ENCODE measurements around the gene CHIA.

CHIA gene

DNA sequence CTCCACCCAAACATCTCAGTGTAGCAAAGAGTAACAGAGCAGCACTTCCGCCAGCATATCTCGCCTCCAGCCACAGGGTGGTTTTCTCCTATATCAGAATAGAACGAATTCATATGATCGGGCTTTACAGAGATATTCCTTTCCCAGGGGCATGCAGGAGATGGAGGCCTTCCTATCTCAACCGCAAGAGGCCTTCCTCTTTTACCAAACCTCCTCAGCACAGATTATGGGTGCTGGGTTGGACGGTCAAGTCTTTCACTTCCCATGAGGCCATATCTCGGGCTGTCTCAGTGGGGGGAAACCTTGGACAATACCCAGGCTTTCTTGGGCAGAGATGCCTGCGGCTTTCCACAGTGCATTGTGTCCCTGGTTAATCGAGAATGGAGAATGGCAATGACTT, 71.1 kb downstream of the CHIA start:
- H3K4me3 ChIP-seq (ENCODE audit: low read depth, low read length): no peak overlapping the region
- TF ChIP-seq, protein P1, sequence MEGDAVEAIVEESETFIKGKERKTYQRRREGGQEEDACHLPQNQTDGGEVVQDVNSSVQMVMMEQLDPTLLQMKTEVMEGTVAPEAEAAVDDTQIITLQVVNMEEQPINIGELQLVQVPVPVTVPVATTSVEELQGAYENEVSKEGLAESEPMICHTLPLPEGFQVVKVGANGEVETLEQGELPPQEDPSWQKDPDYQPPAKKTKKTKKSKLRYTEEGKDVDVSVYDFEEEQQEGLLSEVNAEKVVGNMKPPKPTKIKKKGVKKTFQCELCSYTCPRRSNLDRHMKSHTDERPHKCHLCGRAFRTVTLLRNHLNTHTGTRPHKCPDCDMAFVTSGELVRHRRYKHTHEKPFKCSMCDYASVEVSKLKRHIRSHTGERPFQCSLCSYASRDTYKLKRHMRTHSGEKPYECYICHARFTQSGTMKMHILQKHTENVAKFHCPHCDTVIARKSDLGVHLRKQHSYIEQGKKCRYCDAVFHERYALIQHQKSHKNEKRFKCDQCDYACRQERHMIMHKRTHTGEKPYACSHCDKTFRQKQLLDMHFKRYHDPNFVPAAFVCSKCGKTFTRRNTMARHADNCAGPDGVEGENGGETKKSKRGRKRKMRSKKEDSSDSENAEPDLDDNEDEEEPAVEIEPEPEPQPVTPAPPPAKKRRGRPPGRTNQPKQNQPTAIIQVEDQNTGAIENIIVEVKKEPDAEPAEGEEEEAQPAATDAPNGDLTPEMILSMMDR (IDR thresholded peaks at IDR 0.05; ENCODE audit: borderline replicate concordance, insufficient read depth, low read depth, low read length): no peak

DNA sequence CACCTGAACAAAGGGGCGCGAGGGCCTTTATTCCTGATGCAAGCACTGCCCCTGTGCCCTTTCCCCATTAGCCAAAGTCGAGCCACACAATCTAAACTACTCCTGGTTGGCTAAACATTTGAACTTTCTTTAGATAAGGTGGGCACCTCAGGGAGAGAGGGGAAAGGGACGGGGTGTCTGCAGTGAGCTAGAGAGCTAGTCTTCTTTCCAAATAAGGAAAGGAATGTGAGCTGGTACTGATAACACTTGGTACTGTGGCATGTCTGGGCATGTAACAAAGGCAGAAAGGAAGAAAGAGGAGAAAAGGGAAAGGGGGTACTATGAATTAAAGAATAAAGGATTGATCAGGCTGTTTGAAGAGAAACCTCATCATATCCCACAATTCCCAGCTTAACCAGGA, 74.0 kb downstream of the CHIA start:
- no peak overlapping the region for H3K4me3 ChIP-seq (ENCODE audit: low read depth, low read length)
- TF ChIP-seq, protein P1 (IDR thresholded peaks at IDR 0.05; ENCODE audit: borderline replicate concordance, insufficient read depth, low read depth, low read length): no peak

DNA sequence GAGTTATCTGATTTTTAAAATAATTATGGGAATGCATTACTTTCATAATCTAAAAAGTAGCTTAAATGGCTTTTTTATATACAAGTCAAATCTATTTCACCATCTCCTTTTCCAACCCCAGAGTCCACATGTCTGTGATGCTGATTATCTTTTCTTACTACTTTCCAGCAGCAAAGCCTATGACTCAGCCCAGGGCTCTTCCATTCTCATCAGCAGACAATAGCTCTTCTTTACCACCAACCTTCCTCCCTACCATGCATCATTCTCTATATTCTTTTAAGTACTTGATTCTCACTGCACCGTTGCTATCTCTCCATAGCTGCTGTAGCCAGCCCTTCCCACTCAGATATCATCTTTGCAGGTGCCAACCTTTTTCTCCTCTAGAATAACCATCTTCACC, 75.6 kb downstream of the CHIA start:
- H3K4me3 ChIP-seq (ENCODE audit: low read depth, low read length): no peak overlapping the region
- TF ChIP-seq, protein P1 (IDR thresholded peaks at IDR 0.05; ENCODE audit: borderline replicate concordance, insufficient read depth, low read depth, low read length): no peak

DNA sequence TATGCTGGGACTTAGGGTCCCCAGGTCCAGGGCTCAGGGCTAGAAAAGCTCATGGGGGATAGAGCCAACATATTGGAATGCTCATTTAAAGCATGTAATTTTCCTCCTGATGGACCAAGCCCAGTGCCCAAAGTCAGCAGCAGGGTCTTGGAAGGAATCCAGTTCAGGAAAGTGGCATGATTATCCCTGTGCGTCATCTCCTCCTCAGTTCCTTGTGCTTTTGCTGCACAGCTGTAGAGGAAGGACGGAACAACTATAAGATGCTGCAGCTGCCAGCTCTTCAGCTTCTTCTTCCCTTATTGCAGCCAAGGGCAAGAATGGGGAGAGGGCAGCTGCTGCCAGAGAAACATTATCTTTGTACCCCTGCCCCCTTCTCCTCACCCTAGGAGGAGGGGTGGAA, 78.5 kb downstream of the CHIA start:
- H3K4me3 ChIP-seq (ENCODE audit: low read depth, low read length): no peak overlapping the region
- TF ChIP-seq, protein P1 (IDR thresholded peaks at IDR 0.05; ENCODE audit: borderline replicate concordance, insufficient read depth, low read depth, low read length): no peak

DNA sequence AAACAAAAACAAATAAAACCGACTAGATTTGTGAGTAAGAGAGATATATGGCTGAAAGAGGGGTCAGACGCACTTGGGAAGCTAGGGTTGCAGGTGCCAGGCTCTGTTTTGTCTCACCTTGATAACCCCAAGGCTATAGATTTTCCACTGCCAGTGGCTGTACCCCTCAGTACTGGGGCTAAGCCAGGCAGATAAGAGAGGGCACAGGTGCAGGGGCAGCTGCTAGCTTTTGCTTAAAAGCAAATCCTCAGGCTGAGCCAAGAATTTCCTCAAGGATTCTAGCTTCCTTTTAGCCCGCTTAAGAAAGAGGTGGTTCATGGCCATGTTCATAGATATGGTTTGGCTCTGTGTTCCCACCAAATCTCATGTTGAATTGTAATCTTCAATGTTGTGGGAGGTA, 79.0 kb downstream of the CHIA start:
- TF ChIP-seq, protein P1 (IDR thresholded peaks at IDR 0.05; ENCODE audit: borderline replicate concordance, insufficient read depth, low read depth, low read length): no peak
- H3K4me3 ChIP-seq (ENCODE audit: low read depth, low read length): no peak overlapping the region
